Inferior parietal cortex (tissue), 1 donor: ENCODE results near the gene MIPOL1.
"Not testable (repeated sequence)": the region's sequence is repeated elsewhere in the genome, so short reads cannot be mapped to it uniquely, and the experiment has no call there.

Source experiments
- DNase-seq: peaks from one replicate; pipeline ENCODE4 v3.0.0-alpha.2; 2016; ENCODE audit errors: extremely low spot score

Gene MIPOL1

GRCh38 chr14:37284760-37285159 lies 87.0 kb downstream of the MIPOL1 start:
- DNase-seq, result no peak

GRCh38 chr14:37285220-37285619 lies 87.5 kb downstream of the MIPOL1 start:
- no peak for DNase-seq

GRCh38 chr14:37289688-37290087 lies 92.0 kb downstream of the MIPOL1 start:
- no peak for DNase-seq

- DNase-seq, result not testable (repeated sequence)
These were observed 97.5 kb downstream of the MIPOL1 start for GRCh38 chr14:37295262-37295661.

GRCh38 chr14:37311252-37311651 lies 113.5 kb downstream of the MIPOL1 start:
- no peak for DNase-seq

- no peak for DNase-seq
These were observed 121.2 kb downstream of the MIPOL1 start for GRCh38 chr14:37318938-37319337.

- no peak for DNase-seq
These were observed 122.4 kb downstream of the MIPOL1 start for GRCh38 chr14:37320106-37320505.

- no peak for DNase-seq
These were observed 127.6 kb downstream of the MIPOL1 start for GRCh38 chr14:37325332-37325731.

- DNase-seq, result no peak
These were observed 128.7 kb downstream of the MIPOL1 start for GRCh38 chr14:37326434-37326833.

GRCh38 chr14:37327933-37328332 lies 130.2 kb downstream of the MIPOL1 start:
- DNase-seq, result not testable (repeated sequence)

GRCh38 chr14:37328673-37329072 lies 130.9 kb downstream of the MIPOL1 start:
- no peak for DNase-seq

- no peak for DNase-seq
These were observed 131.7 kb downstream of the MIPOL1 start for GRCh38 chr14:37329189-37330001.

- DNase-seq, result no peak
These were observed 133.2 kb downstream of the MIPOL1 start for GRCh38 chr14:37330910-37331309.

GRCh38 chr14:37340353-37340752 lies 142.6 kb downstream of the MIPOL1 start:
- DNase-seq, result no peak

- DNase-seq, result no peak
These were observed 145.8 kb downstream of the MIPOL1 start for GRCh38 chr14:37343307-37344094.

- no peak for DNase-seq
These were observed 165.9 kb downstream of the MIPOL1 start for GRCh38 chr14:37363661-37364060.

- no peak for DNase-seq
These were observed 171.7 kb downstream of the MIPOL1 start for GRCh38 chr14:37369425-37369824.

- no peak for DNase-seq
These were observed 177.8 kb downstream of the MIPOL1 start for GRCh38 chr14:37375566-37375965.

GRCh38 chr14:37376944-37377609 lies 179.3 kb downstream of the MIPOL1 start:
- no peak for DNase-seq

- DNase-seq, result no peak
These were observed 187.3 kb downstream of the MIPOL1 start for GRCh38 chr14:37384870-37385596.

- DNase-seq, result not testable (repeated sequence)
These were observed 199.6 kb downstream of the MIPOL1 start for GRCh38 chr14:37397157-37397940.
